ENCODE data around the gene DUSP15.
A peak's percentile ranks its signal among the peaks of the same experiment; 100 is the strongest.
"Not testable (repeated sequence)": the region's sequence is repeated elsewhere in the genome, so short reads cannot be mapped to it uniquely, and the experiment has no call there.

DUSP15 gene

DNA sequence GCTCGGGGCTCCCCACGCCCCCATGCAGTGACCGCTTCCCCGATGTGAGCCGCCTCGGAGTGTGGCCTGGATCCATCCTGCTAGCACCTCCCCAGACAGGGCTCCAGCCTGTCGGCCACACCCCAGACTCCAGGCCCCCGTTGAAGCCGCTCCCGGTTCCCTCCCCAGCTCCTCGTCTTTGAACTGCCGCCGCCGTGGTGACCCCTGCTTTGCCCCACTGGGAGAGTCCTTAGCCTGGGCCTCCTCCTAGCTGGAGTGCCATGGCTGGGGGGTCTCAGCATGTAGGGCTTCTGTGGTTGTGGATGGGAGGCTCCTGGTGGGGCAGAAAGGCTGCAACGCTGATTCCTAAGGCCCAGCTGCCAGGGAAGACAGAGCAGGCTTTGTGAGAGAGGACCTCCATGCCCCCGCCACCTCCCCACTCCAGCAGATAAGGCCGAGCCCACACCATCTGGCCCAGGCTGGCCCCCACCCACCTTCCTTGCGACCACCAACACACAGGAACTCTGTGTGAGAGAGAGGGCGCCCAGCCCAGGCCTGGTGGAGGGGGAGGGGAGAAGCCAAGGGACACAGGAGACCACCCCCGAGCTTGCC lies 36.3 kb downstream of the DUSP15 start:
- FAIRE-seq = no peak
- no peak for DNase-seq (ENCODE audit: insufficient read length, low spot score)
- no peak for TF ChIP-seq POLR2A (IDR thresholded peaks at IDR 0.05; ENCODE audit: low read depth, low read length)

DNA sequence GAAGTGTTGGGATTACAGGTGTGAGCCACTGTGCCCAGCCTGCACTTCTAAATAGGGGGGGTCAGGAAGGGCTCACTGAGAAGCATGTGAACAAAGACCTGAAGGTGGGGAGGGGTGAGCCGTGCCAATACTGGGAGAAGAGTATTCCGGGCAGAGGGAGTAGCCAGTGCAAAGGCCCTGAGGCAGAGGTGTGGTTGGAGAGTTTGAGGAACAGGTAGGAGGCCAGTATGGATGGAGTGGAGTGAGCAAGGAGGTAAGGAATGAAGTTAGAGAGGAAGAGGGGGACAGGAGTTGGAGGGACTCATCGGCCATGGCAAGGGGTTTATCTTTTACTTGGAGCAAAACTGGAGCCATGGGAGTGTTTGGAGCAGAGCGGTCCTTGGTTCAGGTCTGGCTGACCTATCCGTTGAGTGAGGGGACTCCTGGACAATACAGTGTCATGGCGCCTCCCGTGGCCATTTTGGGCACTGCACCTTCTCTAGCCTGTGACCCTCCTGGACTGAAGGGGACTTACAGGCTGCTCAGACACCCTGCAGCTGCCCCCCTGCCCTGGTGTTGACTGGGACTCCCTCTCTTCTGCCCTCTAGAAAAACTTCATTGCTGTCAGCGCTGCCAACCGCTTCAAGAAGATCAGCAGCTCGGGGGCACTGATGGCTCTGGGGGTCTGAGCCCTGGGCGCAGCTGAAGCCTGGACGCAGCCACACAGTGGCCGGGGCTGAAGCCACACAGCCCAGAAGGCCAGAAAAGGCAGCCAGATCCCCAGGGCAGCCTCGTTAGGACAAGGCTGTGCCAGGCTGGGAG lies 37.0 kb downstream of the DUSP15 start:
- FAIRE-seq = no peak

DNA sequence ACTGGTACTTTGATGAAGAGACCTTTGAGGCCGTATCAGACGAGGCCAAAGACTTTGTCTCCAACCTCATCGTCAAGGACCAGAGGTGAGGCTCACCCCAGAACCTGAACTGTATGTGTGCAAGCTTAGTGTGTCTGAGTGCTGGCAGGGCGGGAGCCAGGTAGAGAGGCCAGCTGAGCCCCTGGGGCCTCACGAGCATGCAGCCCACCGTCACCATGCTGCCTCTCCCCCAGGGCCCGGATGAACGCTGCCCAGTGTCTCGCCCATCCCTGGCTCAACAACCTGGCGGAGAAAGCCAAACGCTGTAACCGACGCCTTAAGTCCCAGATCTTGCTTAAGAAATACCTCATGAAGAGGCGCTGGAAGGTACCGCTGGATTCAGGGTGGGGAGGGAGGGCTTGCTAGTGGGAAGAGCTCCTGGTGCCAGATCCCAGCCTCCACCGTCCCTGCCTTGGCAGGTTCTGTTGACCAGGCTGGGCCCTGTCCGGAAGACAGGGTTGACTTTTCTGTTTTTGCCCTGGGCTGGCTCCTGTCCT lies 38.5 kb downstream of the DUSP15 start:
- DNase-seq (ENCODE audit: insufficient read length, low spot score) (no peak), FAIRE-seq (no peak)
- no peak for TF ChIP-seq POLR2A (IDR thresholded peaks at IDR 0.05; ENCODE audit: low read depth, low read length)

More for the DNA sequence above, 37.0 kb downstream of the DUSP15 start:
- TF ChIP-seq POLR2A (IDR thresholded peaks at IDR 0.05; ENCODE audit: low read depth, low read length) = no peak
- peak; percentile 46 for DNase-seq (ENCODE audit: insufficient read length, low spot score)

DNA sequence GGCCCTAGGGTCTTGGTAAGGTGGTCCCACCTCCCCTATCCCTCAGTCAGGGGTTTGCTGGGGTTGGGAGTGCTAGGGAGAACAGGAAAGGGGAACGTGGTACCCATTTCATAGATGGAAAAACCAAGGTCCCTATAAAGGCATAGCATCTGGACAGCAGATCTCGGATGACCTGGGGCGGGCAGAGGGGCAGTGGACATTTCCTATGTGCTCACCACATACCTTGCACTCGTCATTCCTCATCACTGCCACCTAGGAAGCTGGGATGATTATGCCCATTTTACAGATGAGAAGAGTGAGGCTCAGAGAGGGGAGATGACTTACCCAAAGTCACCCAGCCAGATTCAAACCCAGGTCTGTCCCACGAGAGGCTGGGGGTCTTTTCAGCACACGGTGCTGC lies 39.1 kb downstream of the DUSP15 start:
- no peak for DNase-seq (ENCODE audit: insufficient read length, low spot score)
- no peak for FAIRE-seq
- TF ChIP-seq POLR2A (IDR thresholded peaks at IDR 0.05; ENCODE audit: low read depth, low read length) = no peak

DNA sequence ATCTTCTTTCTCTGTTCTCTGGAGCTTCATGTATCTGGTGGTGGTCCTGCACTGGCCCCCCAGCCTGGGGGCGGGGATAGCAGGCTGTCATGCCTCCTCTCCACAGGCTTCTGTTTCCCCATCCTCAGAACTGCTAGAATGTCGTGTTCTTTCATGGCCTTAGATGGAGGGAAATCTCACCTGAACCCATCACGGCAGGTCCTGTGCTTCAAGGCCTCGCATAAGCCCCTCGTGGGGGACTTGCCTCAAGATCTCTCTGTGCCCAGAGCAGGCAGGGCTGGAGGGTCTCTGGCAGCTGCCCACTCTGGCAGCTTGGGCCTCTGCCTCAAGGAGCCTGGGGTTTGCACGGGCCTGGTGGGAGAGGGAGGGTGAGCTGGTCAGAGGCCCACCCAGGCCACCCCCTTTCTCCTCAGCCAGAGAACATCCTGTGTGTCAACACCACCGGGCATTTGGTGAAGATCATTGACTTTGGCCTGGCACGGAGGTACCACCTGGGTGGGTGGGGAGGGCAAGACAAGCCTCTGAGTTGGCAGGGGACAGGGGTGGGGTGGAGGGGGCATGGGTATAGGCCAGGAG lies 39.8 kb downstream of the DUSP15 start:
- no peak for TF ChIP-seq POLR2A (IDR thresholded peaks at IDR 0.05; ENCODE audit: low read depth, low read length)
- FAIRE-seq (no peak), DNase-seq (ENCODE audit: insufficient read length, low spot score) (no peak)

DNA sequence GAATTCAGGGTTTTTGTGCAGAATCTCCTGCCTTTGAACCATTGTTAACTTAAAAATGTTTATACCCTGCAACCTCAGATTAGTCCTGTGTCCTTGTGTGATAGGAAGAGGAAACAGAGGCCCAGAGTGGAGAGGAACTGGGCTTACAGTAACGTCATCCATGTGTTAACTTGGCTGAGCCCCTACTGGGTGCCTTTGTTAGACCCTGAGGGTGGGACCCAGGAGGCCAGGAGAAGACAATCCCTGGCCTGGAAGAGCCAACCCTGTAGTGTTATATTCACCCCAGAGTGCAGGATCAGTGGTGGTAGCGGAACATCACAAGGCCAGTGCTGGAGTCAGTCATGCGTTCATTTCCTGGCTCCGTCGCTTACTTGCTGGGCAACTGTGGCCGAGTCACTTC lies 40.6 kb downstream of the DUSP15 start:
- TF ChIP-seq POLR2A (IDR thresholded peaks at IDR 0.05; ENCODE audit: low read depth, low read length) = no peak
- DNase-seq (ENCODE audit: insufficient read length, low spot score) = no peak
- FAIRE-seq = no peak

DNA sequence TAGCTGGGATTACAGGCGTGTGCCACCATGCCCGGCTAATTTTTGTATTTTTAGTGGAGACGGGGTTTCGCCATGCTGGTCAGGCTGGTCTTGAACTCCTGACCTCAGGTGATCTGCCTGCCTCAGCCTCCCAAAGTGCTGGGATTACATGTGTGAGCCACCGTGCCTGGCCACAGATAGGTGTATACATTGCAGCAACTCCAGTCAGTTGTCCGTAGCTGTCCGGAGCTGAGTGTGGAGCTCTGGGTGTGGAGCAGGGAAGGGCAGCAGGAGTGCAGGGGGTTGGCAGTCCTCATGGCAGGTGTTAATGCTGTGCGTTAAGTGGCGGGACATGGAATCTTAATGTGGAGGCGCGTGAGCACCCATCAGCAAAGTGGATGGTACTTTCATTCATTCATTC lies 42.3 kb downstream of the DUSP15 start:
- FAIRE-seq; DNase-seq (ENCODE audit: insufficient read length, low spot score): not testable (repeated sequence)

DNA sequence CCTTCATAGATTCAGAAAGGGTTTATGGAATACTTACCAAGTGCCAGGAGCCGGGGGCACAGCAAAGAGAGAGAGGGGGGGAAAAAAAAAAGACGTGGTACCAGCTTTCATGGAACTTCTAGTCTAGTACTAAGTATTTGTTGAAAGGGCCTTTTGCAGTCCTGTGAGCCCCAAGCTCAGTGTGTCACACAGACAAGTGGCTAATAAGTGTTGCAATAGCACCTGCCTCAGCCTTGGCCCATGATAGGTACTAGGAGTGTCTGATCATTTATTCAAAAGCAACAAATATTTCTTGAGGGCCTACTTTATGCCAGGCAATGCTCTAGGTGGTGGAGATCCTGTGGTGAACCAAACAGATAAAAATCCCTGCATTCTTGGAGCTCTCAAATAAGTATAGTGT lies 43.3 kb downstream of the DUSP15 start:
- FAIRE-seq (no peak), DNase-seq (ENCODE audit: insufficient read length, low spot score) (no peak)
- no peak for TF ChIP-seq POLR2A (IDR thresholded peaks at IDR 0.05; ENCODE audit: low read depth, low read length)

DNA sequence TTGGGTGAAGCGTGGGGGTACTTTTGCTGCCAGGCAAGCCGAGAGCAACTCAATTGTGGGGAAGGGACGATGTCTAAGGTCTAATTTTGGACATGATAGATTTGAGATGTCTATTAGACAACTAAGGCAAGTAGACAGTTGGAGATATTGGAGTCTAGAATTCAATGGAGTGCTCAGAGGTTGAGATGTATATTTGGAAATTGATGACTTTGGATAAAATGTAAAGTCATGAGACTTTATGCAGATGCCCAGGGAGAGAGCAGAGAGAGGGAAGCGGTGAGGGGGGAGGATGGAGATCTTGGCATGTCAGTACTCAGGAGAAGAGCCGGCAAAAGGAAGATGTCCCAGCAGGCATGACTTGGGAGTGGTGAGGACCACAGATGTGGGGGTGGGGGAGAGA lies 44.3 kb downstream of the DUSP15 start:
- DNase-seq (ENCODE audit: insufficient read length, low spot score) (no peak), FAIRE-seq (no peak)
- TF ChIP-seq POLR2A (IDR thresholded peaks at IDR 0.05; ENCODE audit: low read depth, low read length) = no peak

DNA sequence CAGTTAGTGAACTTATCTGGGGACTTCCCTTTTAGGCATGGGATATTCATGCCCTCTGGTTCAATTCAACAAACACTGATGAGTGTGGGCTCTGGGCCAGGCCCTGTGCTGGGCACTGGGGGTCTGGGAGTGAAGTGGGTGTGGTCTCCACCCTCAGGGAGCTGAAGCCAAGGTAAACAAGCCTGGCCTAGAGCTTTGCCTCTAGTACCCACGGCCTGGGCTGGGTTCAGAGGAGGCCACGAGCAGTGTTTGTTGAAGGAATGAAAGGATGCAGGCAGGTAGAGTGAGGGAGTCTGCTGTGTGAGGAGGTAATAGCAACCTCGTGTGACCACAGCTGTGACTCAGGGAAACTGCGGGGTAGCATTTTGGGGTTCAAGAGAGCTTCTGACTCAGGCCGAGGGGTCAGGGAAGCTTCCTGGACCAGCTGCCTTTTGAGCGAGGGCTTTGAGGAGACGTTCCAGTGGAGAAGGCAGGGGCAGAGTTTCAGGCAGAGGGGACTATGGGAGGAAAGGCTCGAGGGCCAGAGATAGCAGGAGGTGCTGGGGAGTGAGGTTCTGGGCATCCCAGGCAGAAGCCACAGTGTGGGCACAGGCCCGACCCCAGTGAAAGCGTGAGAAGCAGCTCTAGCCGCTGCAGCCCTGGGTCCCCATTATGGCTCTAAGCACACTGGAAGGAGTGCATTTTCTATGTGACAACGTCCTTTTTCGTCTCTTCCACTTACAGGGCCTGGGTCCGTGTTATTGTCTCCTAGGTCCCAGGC lies 45.6 kb downstream of the DUSP15 start:
- no peak for DNase-seq (ENCODE audit: insufficient read length, low spot score)
- FAIRE-seq = no peak
- no peak for TF ChIP-seq POLR2A (IDR thresholded peaks at IDR 0.05; ENCODE audit: low read depth, low read length)

DNA sequence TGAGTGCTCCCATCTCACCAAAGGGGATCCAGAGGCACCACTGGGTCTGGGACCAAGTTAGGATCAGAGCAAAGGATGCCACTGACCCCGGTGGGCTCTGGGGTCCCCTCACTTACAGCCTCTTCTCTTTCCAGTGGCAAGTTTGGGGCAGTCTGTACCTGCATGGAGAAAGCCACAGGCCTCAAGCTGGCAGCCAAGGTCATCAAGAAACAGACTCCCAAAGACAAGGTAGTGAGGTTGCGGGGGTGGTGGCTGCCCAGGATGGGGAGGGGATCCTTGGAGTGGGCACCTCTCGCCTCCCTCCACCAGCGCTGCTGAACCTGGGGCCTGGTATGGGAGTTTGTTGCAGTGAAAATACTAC lies 46.2 kb downstream of the DUSP15 start:
- no peak for DNase-seq (ENCODE audit: insufficient read length, low spot score)
- no peak for FAIRE-seq

DNA sequence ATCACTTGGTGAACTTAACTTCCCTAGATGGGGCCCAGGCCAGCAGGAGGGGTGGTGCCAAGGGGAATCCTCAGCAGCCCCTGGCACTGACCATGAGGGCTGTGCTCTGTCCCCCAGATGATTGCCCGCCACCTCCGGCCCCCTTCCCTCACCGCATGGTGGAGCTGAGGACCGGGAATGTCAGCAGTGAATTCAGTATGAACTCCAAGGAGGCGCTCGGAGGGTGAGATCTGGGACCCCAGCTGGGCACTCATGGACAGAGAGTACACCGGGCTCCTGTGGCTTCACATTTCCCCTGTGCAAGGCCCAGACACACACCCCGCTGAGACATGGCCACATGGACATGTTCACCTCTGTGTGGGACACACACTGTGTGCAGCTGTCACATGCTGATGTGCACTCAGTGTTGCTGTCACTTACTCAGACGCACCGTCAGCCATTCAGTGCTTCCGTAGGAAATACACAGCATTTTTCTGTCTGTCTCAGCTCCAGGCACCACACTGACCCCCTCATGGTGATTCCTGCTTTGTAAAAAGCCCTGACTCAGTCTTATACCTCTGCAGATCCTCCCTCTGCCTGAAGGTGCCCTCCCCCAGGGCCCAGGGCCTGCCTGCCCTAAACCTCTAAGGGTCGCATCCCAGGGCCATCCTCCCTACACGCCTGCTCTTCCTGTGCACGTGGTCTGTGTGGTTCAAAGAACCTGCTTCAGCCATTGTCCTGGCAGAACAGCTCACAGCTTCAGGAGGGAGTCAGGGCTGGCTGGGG lies 46.8 kb downstream of the DUSP15 start:
- FAIRE-seq (no peak), DNase-seq (ENCODE audit: insufficient read length, low spot score) (no peak)
- no peak for TF ChIP-seq POLR2A (IDR thresholded peaks at IDR 0.05; ENCODE audit: low read depth, low read length)

More for the DNA sequence above, 46.2 kb downstream of the DUSP15 start:
- TF ChIP-seq POLR2A (IDR thresholded peaks at IDR 0.05; ENCODE audit: low read depth, low read length) = no peak

All from H54 (cell line).